ENCODE results near the gene OR2J1.
"Not testable (repeated sequence)": the region's sequence is repeated elsewhere in the genome, so short reads cannot be mapped to it uniquely, and the experiment has no call there.

Gene OR2J1

GRCh38 chr6:29099190-29099589 lies at the start of gene OR2J1:
Gene OR2J1 (plus strand): TSS chr6:29099490. CDS start chr6:29100943, 1,453 bp downstream.
- no peak for DNase-seq (ENCODE audit: low read depth)

GRCh38 chr6:29051680-29052079 lies 47.6 kb upstream of the OR2J1 start:
- no peak for DNase-seq (ENCODE audit: low read depth)

- no peak for DNase-seq (ENCODE audit: low read depth)
Measured at GRCh38 chr6:29071831-29072723, 27.2 kb upstream of the OR2J1 start.

- no peak for DNase-seq (ENCODE audit: low read depth)
Measured at GRCh38 chr6:29079203-29079602, 20.1 kb upstream of the OR2J1 start.

- no peak for DNase-seq (ENCODE audit: low read depth)
Measured at GRCh38 chr6:29081312-29081711, 18.0 kb upstream of the OR2J1 start.

- DNase-seq (ENCODE audit: low read depth): no peak
Measured at GRCh38 chr6:29082457-29082856, 16.8 kb upstream of the OR2J1 start.

GRCh38 chr6:29087213-29087612 lies 12.1 kb upstream of the OR2J1 start, which contains the start of gene OR2B3:
Gene OR2B3 (minus strand): TSS chr6:29087313. CDS start chr6:29087248, 65 bp downstream.
- DNase-seq (ENCODE audit: low read depth): no peak

GRCh38 chr6:29092957-29093356 lies 6.3 kb upstream of the OR2J1 start:
- no peak for DNase-seq (ENCODE audit: low read depth)

GRCh38 chr6:29097803-29098202 lies 1.5 kb upstream of the OR2J1 start:
- no peak for DNase-seq (ENCODE audit: low read depth)

- no peak for DNase-seq (ENCODE audit: low read depth)
Measured at GRCh38 chr6:29107758-29108157, 8.5 kb downstream of the OR2J1 start, which contains the start of gene OR2J3. Gene OR2J3 (plus strand): TSS chr6:29108058. CDS start chr6:29111891, 3,833 bp downstream.

- DNase-seq (ENCODE audit: low read depth): no peak
Measured at GRCh38 chr6:29112135-29112534, 12.8 kb downstream of the OR2J1 start.

GRCh38 chr6:29114964-29115363 lies 15.7 kb downstream of the OR2J1 start:
- not testable (repeated sequence) for DNase-seq (ENCODE audit: low read depth)

GRCh38 chr6:29129326-29130012 lies 30.2 kb downstream of the OR2J1 start:
- no peak for DNase-seq (ENCODE audit: low read depth)

GRCh38 chr6:29130644-29131043 lies 31.4 kb downstream of the OR2J1 start:
- no peak for DNase-seq (ENCODE audit: low read depth)

GRCh38 chr6:29131691-29132090 lies 32.4 kb downstream of the OR2J1 start:
- no peak for DNase-seq (ENCODE audit: low read depth)

GRCh38 chr6:29137724-29138123 lies 38.4 kb downstream of the OR2J1 start:
- DNase-seq (ENCODE audit: low read depth): no peak

GRCh38 chr6:29141606-29142005 lies 42.3 kb downstream of the OR2J1 start:
- DNase-seq (ENCODE audit: low read depth): no peak

- DNase-seq (ENCODE audit: low read depth): no peak
Measured at GRCh38 chr6:29142309-29142708, 43.0 kb downstream of the OR2J1 start.

GRCh38 chr6:29146179-29146578 lies 46.9 kb downstream of the OR2J1 start:
- DNase-seq (ENCODE audit: low read depth): no peak

GRCh38 chr6:29147074-29147473 lies 47.8 kb downstream of the OR2J1 start:
- no peak for DNase-seq (ENCODE audit: low read depth)

GRCh38 chr6:29149444-29149843 lies 50.2 kb downstream of the OR2J1 start:
- DNase-seq (ENCODE audit: low read depth): not testable (repeated sequence)
